GM10248 (cell line): ENCODE measurements around the gene ZNF581.

Experiments used
- CTCF ChIA-PET: fragments of 300-600 bp; sonication (Branson Sonifier 250); formaldehyde crosslinking; extraction: SDS; loops from one replicate; lab custom pipeline; 2021; ENCODE audit warnings: antibody characterized with exemption; lab: Yijun Ruan, JAX
- POLR2A ChIA-PET: fragments of 350-650 bp; sonication (Branson Sonifier 250); formaldehyde crosslinking; extraction: SDS; loops from one replicate; lab custom pipeline; 2020; ENCODE audit warnings: antibody characterized with exemption; lab: Yijun Ruan, JAX
- DNase-seq: peaks from one replicate; pipeline ENCODE4 v3.0.0; 2012; ENCODE audit errors: extremely low spot score
- TF ChIP-seq, protein P1 (sequence below): IDR thresholded peaks from 2 replicates; pipeline ENCODE4 v1.5.1; 2012; ENCODE audit warnings: mild to moderate bottlenecking, low read depth; ENCODE audit errors: extremely low read depth, missing control alignments, control extremely low read depth

ZNF581 gene

DNA sequence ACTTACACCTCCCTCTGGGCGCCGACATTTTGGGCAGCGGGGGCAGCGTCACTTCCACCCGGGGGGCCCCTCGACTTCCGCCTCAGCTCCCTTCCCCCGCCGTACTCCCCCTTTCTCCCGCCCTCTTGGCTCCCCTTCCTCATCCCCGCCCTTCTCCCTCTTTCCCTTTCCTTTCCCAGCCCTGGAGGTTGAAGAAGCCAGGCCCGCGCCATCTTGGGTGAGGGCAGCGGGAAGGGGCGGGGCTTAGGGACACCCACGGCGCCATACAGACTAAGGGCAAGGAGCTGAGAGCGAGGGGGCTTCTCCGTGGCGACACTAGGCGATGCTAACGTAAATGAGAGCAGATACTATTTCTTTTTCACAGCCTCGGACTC lies 44.0 kb upstream of the ZNF581 start, which contains the start of gene FIZ1:
Gene FIZ1, minus strand, starts transcription at position 50 of the 374 bp plus-strand sequence. CDS start 1,652 bp downstream, outside the sequence.
- CTCF ChIA-PET = interaction anchor here (0.7 to 2.4 kb wide), 5 partner anchors 12 to 96 kb away, joined by 3 to 9 read pairs (median 6); no protein-coding TSS in a partner anchor
- TF ChIP-seq, protein P1, sequence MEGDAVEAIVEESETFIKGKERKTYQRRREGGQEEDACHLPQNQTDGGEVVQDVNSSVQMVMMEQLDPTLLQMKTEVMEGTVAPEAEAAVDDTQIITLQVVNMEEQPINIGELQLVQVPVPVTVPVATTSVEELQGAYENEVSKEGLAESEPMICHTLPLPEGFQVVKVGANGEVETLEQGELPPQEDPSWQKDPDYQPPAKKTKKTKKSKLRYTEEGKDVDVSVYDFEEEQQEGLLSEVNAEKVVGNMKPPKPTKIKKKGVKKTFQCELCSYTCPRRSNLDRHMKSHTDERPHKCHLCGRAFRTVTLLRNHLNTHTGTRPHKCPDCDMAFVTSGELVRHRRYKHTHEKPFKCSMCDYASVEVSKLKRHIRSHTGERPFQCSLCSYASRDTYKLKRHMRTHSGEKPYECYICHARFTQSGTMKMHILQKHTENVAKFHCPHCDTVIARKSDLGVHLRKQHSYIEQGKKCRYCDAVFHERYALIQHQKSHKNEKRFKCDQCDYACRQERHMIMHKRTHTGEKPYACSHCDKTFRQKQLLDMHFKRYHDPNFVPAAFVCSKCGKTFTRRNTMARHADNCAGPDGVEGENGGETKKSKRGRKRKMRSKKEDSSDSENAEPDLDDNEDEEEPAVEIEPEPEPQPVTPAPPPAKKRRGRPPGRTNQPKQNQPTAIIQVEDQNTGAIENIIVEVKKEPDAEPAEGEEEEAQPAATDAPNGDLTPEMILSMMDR = no peak
- POLR2A ChIA-PET = interaction anchor here (0.6 to 1.0 kb wide), 5 partner anchors 20 to 1410 kb away, joined by 3 to 4 read pairs (median 3); partner anchors contain the start of genes MBOAT7 and U2AF2
- peak; percentile 85 for DNase-seq

DNA sequence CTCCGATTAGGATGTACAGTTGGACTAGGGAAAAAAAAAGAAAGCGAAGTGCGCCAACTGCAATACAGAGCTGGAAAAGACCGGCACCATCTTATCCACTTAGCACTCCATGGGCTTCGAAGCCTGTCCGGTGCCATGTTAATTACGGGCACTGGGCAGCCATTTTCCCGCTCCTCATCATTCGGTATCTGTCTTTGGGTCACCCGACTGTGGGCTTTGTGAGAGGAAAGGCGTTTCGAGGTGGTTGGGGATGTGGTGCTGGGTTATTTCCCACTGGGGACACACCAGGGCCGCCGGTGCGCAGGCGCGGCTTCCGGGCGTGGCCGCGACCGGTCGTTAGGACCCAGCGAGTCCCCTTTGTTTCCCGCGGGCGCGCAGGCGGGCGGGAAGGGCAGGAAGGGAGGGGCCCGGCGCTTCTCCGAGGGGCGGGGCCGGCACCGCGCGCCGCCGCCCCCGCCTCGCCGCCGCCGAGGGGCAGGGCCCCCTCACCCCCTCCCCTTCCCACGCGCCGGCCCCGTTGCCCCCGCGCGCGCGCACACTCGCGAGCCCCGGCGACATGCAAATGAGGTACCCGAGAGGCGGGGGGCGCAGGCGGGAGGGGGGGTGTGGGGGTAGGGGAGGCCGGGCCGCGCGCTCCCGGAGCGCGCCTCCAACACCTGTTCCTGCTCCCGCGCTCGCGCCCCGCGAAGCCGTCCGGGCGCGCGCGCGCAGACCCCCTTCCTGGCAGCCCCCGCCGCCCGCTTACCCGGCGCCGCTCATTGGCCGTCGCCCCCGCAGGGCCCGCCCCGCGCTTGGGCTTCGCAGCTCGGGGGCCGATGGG lies 43.4 kb upstream of the ZNF581 start, which contains the start of gene ZNF524:
Gene ZNF524, plus strand, starts transcription at position 447 of the 820 bp plus-strand sequence. CDS start 1,825 bp downstream, outside the sequence.
- DNase-seq = peak; percentile 87
- ChIA-PET CTCF (interaction anchor here (1.2 to 2.4 kb wide), 4 partner anchors 15 to 96 kb away, joined by 3 to 9 read pairs (median 6); no protein-coding TSS in a partner anchor), POLR2A (interaction anchor here (0.6 to 1.0 kb wide), 4 partner anchors 20 to 1411 kb away, joined by 3 read pairs; partner anchors contain the start of genes MBOAT7 and U2AF2)
- TF ChIP-seq, protein P1 = no peak

DNA sequence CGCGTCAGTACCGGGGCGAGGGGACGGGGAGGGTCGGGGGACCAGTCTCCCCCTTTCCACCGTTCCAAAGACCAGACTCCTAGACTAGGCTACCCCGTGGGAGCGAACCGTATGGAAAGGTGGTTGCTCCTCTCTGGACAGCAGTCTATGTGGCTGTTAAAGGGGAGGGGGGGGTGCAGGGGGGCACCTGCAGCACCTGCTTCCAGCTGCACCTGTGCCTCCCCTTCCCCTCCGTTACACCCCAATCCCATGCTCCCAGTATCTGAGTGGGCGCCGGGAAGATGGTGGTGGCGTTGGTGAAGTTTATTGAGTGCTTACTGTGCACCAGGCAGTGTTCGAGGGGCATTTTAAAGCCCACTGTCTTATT lies 42.8 kb upstream of the ZNF581 start:
- TF ChIP-seq, protein P1 = no peak
- DNase-seq = no peak
- CTCF ChIA-PET = interaction anchor here (1.8 to 2.4 kb wide), 2 partner anchors 32 to 96 kb away, joined by 7 to 9 read pairs; no protein-coding TSS in a partner anchor
- POLR2A ChIA-PET = interaction anchor here (0.7 kb wide), 1 partner anchor 47 kb away, joined by 3 read pairs; no protein-coding TSS in a partner anchor

DNA sequence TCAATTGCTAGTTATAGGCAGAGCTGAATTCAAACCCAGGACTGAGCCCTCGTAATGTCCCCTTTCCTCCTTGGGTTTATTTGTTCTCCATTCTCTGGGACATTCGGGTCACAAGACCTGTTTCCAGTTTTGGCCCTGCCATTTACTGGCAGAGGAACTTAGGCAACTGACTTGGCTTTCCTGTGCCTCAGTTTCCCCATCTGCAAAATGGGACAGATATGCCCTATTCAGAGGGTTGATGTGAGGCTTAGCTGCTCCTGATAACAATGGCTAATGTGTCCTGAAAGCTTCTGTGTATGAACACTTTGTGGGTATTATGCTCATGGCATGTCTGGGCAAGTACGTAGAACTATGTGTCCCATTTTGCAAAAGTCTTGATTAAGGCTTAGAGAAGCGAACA lies 42.4 kb upstream of the ZNF581 start:
- TF ChIP-seq, protein P1 = no peak
- no peak for DNase-seq
- POLR2A ChIA-PET = no interaction called here

DNA sequence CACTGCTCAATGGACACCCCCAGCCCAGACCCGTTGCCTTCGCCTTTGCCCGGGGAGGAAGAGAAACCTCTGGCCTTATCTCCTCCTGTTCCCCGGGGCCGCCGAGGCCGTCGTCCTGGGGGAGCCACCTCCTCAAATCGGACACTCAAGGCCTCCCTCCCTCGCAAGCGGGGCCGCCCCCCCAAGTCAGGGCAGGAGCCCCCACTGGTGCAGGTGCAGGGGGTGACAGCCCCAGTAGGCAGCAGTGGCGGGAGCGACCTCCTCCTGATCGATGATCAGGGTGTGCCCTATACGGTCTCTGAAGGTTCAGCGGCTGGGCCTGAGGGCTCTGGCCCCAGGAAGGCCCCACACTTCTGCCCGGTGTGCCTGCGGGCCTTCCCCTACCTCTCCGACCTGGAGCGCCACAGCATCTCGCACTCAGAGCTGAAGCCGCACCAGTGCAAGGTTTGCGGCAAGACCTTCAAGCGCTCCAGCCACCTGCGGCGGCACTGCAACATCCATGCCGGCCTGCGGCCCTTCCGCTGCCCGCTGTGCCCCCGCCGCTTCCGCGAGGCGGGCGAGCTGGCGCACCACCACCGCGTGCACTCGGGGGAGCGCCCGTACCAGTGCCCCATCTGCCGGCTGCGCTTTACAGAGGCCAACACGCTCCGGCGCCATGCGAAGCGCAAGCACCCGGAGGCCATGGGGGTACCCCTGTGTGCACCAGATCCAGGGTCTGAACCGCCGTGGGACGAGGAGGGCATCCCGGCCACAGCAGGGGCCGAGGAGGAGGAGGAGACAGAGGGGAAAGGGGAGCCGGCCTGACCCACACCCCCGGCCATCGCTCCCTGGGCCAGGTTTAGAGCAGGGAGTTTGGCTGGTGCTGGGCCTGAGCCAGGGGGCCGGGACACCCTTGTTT lies 41.1 kb upstream of the ZNF581 start:
- TF ChIP-seq, protein P1 = no peak
- DNase-seq = no peak
- ChIA-PET CTCF (interaction anchor here (1.8 kb wide), 1 partner anchor 98 kb away, joined by 7 read pairs; no protein-coding TSS in a partner anchor), POLR2A (no interaction called here)

More for the DNA sequence above, 42.4 kb upstream of the ZNF581 start:
- CTCF ChIA-PET = interaction anchor here (1.8 to 2.4 kb wide), 2 partner anchors 31 to 97 kb away, joined by 7 to 9 read pairs; no protein-coding TSS in a partner anchor
